GM18498 (cell line): ENCODE measurements around the gene SERPINA12.
"Not testable (repeated sequence)": the region's sequence is repeated elsewhere in the genome, so short reads cannot be mapped to it uniquely, and the experiment has no call there.

Experiments used
- ATAC-seq: cut with Tn5 transposase; IDR thresholded peaks from one replicate; pipeline ENCODE4 v1.9.1; 2021; ENCODE audit warnings: mild to moderate bottlenecking, moderate library complexity; ENCODE audit not compliant: unreplicated experiment

Gene SERPINA12

GRCh38 chr14:94538070-94538740 lies 28.9 kb upstream of the SERPINA12 start:
- no peak for ATAC-seq

DNA sequence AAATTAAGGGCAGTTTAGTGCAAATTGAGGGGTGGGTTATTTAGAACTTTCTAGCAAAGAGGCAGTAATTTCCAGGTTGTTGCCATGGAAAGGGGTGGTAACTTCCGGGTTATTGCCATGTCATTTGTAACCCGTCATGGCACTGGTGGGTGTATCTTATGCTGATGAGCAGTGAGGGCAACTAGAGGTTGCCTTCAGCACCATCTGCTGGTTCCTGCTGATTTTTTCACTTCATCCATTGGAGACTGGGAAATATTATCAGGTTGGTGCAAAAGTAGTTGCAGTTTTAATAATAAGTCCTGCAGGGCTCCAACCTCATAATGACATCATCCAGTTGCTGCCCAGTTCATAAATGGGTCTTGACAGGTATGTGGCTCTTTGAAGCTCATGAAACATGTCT lies 27.6 kb upstream of the SERPINA12 start:
- ATAC-seq = no peak

DNA sequence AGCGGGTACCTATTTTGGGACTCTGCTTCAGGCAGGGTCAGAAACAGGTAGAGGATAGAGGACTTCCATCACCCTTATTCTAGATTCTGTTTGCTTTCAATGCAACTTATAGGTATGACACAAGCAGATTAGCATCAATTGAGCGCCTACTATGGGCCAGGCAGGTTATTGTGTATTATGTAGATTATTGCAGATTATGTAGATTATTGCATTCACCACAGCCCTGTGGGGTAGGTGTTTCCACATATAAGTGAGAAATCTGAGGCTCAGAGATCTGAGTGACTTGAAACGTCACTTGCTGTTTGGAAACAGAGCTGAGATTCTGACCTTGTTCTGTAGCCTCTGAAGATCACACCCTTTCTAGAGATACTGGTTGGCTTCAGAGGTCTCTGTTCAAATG lies 26.2 kb upstream of the SERPINA12 start:
- ATAC-seq = no peak

DNA sequence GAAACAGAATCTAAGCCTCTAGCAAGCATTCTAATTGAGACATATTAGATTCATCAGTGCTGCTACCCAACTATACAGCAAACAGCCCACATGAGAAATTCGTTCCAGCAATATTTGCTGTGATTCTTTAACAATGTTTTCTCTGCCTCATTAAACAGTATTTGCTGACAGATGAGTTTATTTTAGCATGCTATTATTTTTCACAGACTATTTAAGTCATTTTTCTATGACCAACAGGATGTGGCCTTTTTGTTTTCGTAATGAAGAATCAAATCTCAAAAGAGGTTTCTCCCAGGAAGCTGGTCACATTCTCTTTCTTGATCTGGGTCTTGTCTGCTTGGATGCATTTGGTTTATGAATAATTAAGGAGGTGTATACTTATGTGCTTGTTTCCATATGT lies 23.2 kb upstream of the SERPINA12 start:
- no peak for ATAC-seq

- ATAC-seq = no peak
These were observed 21.9 kb upstream of the SERPINA12 start for GRCh38 chr14:94531187-94531586.

GRCh38 chr14:94524093-94524492 lies 14.8 kb upstream of the SERPINA12 start:
- ATAC-seq = no peak

- no peak for ATAC-seq
These were observed 14.0 kb upstream of the SERPINA12 start for GRCh38 chr14:94523265-94523664.

- ATAC-seq = no peak
These were observed 13.0 kb upstream of the SERPINA12 start for GRCh38 chr14:94522115-94522724.

DNA sequence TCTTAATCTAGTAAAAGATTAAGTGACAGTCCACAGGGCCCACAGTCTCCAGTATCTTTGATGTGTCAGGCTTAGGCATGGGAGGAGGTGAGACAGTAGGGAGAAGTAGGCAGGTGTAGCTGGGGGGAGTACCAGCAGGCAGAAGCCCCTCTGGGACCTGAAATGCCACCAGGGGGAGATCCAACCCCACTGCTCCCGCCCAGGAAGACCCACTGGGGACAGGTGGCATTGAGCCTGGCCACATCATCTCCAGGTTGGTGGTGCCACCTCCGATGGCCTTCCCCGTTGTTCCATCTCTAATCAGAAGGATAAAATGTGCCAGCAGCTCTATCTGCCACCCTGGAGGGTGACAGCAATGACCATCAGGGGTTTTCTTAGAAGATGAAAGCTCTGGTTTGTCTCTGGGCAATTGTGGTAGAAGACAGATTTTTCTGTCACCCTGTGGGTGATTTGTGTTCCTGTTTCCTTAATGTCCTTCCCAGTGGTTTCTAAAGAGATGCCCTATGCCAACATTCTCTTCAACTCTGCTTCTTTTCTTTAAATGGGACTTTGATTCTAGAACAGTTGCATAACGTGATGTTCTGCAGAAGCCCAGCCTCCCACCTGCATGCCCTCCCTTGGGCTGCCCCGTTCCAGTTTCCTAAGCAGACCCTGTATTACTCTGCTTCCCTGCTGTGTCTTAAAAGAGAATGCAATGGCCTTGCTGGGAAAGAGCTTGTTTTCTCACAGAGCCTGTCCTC lies 12.3 kb upstream of the SERPINA12 start:
- ATAC-seq = no peak

DNA sequence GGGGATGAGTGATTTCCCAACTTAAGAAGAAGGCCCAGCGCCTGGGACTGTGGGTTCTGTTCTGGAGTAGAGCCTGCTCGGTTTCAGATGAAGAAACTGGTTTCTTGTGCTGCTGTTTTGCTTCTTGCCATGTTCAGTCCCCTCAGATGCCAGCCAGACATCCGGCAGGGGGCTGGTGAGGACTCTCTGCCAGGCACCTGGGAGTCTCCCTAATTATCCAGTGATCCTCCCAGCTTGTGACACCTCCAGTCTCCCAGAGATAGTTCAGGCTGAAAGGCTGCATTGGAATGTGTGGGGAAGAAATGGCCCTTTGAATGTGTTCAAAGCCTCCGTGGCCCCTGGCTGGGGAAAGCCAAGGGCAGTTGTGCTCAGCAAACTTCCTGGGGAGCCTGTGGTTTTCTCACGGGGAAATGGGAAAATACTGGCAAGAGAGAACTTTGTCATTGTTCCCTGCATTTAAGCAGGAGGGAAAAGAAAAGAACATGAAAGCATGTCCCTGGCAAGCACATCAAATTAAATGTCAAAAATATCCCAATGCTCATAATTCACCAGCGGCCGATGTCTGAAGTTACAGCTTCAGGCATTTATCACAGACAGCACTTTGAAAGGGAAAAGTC lies 8.5 kb upstream of the SERPINA12 start:
- no peak for ATAC-seq

- ATAC-seq = no peak
These were observed 8.0 kb upstream of the SERPINA12 start for GRCh38 chr14:94517248-94517640.

GRCh38 chr14:94515856-94516255 lies 6.6 kb upstream of the SERPINA12 start:
- no peak for ATAC-seq

DNA sequence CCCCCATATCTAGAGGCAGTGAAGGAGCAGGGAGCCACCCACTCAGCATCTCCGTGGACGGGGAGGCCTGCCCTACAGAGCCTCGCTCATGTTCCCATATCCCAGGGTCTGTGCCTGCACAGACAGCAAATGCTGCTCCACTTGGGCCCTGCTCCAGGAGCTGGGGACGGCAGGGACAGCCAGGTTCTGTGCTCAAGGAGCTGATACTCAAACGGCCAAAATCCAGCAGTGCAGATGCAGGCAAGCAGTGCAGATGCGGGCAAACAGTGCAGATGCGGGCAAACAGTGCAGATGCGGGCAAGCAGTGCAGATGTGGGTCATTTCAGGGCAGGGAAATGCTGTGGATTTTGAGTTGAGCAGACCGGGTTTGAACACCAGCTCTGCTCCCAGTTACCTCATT lies 6.2 kb upstream of the SERPINA12 start:
- no peak for ATAC-seq

DNA sequence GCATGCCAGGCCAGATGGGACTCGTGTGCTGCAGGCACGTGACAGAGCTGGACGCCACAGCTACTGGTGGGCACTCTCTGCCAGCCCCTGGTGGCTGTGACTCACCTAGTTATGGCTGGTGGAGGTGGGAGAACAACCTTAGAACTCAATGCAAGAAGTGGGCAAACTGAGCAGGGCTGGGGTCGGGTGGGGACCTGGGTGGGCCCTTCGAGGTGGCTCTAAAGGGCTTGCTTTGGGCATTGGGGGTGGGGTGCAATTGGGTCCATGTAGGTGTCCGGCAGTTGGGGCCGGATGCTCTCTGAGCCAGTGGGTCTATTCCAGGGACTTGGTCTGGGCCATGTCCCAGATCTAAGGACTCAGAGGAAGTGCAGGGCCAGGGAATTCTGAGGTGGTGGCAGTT lies 5.1 kb upstream of the SERPINA12 start:
- no peak for ATAC-seq

DNA sequence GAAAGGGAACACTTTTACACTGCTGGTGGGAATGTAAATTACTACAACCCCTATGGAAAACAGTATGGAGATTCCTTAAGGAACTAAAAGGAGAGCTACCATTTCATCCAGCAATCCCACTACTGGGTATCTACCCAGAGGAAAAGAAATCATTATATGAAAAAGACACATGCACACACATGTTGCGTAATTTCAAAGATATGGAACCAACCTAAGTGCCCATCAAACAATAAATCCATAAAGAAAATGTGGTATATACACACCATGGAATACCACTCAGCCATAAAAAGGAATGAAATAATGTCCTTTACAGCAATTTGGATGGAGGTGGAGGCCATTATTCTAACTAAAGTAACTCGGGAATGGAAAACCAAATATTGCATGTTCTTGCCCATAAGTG lies 1.2 kb upstream of the SERPINA12 start:
- ATAC-seq = not testable (repeated sequence)

DNA sequence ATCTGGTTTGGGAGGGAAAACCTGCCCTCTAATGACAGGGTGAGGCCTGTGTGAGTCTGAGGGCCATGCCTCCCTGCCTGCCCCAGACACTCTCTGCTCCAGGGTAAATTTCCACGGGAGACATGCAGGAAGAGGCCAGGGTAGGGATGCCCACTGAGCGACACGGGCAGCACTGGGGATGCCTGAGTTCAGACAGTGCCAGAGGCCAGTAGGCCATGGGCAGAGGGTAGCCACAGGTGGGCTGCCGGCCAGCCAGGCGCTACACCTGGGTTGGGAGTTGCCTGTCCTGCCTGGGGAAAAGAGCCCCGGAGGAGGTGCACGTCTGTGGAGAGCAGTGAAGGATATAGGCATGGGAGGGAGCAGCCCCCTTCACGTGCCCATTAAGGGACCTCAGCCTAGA lies 3.6 kb downstream of the SERPINA12 start:
- no peak for ATAC-seq

- no peak for ATAC-seq
These were observed 4.1 kb downstream of the SERPINA12 start for GRCh38 chr14:94505206-94505605.

DNA sequence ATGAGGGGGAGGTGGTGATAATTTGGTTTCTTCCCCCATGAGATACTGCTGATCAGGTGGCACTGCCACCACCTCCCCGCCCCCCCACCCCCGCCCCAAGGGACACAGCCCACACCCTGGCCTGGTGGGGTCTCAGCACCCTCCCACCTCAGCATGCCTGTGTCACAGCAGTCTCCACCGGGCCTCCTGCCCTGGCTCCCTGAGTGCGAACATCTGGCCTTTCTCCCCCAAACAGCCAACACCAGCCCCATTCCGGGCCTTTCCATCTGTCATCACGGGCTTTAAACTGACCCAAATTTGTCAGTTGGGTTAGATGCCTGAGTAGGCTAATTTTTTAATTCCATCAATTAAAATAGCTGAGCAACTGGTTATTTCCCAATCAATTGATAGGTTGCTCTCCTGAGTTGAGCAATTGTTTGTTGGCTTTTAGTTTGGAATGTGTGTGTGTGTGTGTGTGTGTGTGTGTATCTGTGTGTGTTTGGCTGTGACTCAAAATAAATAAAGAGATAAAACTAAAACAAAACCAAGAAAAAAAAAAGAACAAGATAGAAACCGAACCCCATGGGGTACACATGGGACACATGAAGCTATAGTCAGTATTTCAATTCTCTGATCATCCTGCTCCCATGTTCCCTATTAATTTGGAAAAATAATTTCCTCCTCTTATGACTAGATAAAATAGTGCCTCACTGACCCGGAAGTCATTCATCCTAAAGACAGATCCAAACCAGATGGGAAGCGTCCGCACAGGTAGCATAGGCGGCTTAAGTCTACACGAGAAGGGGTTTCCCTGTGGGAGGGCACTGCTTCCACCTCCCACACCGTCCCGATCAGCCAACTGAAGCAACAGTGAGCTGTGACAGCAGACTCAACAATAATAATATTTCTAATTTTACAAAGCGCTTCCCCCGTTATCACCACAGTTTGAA lies 7.4 kb downstream of the SERPINA12 start:
- ATAC-seq = no peak

GRCh38 chr14:94500264-94500663 lies 9.0 kb downstream of the SERPINA12 start:
- no peak for ATAC-seq

- no peak for ATAC-seq
These were observed 9.6 kb downstream of the SERPINA12 start for GRCh38 chr14:94499673-94500072.

- no peak for ATAC-seq
These were observed 11.1 kb downstream of the SERPINA12 start for GRCh38 chr14:94498215-94498614.
